ENCODE data around the gene SLC13A1. TPM values are rescaled to one million over a fixed set of nuclear protein-coding genes. Genes with fewer than 3 reads are reported as not detected.

Gene SLC13A1
- total and polyA plus RNA-seq, 10 of the 15 experiments (the other 5 are each of a cell fraction or from before 2014, with no cell fraction given), result 0.10 TPM; not detected in 9

GRCh38 chr7:123190109-123190831 is 9.5 kb downstream of the SLC13A1 start (continued):
- TF ChIP-seq IRF5 (IDR thresholded peaks at IDR 0.05; ENCODE audit: borderline replicate concordance) (no peak), EGR1 (IDR thresholded peaks at IDR 0.05; ENCODE audit: borderline replicate concordance in 1 of 2, low read depth in 2 of 2, low read length in 2 of 2) (no peak), CREM (IDR thresholded peaks at IDR 0.05; ENCODE audit: low read depth) (peak; percentile 79), ZNF687 (IDR thresholded peaks at IDR 0.05) (peak; percentile 60; the same call in 1 of the 2 replicates), CHD2 (IDR thresholded peaks at IDR 0.05; ENCODE audit: borderline replicate concordance, low read depth, low read length) (peak; percentile 37; the same call in 1 of the 2 replicates), RELB (IDR thresholded peaks at IDR 0.05; ENCODE audit: low read depth) (peak; percentile 98), PAX5 (IDR thresholded peaks at IDR 0.05; ENCODE audit: borderline replicate concordance, low read depth, low read length) (0 out of 2 replicates have a peak, but pooled peaks have one; percentile 24), NBN (IDR thresholded peaks at IDR 0.05) (0 out of 2 replicates have a peak, but pooled peaks have one; percentile 18), IKZF1 (conservative IDR thresholded peaks at IDR 0.05) (0 out of 2 replicates have a peak, but pooled peaks have one; percentile 19), CREB1 (IDR thresholded peaks at IDR 0.05; ENCODE audit: low read depth) (peak; percentile 92), RAD51 (IDR thresholded peaks at IDR 0.05) (peak; percentile 10; the same call in 1 of the 2 replicates), MTA2 (IDR thresholded peaks at IDR 0.05; ENCODE audit: low read depth) (peak; percentile 46; the same call in 1 of the 2 replicates), ASH2L (IDR thresholded peaks at IDR 0.05; ENCODE audit: borderline replicate concordance, low read depth) (0 out of 2 replicates have a peak, but pooled peaks have one; percentile 54), SPI1 (IDR thresholded peaks at IDR 0.05; ENCODE audit: borderline replicate concordance, insufficient read depth, low read depth, low read length) (peak; percentile 40; the same call in 1 of the 2 replicates), TARDBP (IDR thresholded peaks at IDR 0.05; ENCODE audit: borderline replicate concordance) (no peak), DPF2 (IDR thresholded peaks at IDR 0.05) (peak; percentile 82), RUNX3 (IDR thresholded peaks at IDR 0.05; ENCODE audit: low read length) (peak; percentile 25; the same call in 1 of the 2 replicates), POLR2A (IDR thresholded peaks at IDR 0.05; ENCODE audit: low read depth, low read length) (no peak)

Measured in GM12878 (cell line).